Measurements from ENCODE around the gene PDLIM7.
A peak's percentile ranks its signal among the peaks of the same experiment; 100 is the strongest.

Gene PDLIM7, protein sequence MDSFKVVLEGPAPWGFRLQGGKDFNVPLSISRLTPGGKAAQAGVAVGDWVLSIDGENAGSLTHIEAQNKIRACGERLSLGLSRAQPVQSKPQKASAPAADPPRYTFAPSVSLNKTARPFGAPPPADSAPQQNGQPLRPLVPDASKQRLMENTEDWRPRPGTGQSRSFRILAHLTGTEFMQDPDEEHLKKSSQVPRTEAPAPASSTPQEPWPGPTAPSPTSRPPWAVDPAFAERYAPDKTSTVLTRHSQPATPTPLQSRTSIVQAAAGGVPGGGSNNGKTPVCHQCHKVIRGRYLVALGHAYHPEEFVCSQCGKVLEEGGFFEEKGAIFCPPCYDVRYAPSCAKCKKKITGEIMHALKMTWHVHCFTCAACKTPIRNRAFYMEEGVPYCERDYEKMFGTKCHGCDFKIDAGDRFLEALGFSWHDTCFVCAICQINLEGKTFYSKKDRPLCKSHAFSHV

DNA sequence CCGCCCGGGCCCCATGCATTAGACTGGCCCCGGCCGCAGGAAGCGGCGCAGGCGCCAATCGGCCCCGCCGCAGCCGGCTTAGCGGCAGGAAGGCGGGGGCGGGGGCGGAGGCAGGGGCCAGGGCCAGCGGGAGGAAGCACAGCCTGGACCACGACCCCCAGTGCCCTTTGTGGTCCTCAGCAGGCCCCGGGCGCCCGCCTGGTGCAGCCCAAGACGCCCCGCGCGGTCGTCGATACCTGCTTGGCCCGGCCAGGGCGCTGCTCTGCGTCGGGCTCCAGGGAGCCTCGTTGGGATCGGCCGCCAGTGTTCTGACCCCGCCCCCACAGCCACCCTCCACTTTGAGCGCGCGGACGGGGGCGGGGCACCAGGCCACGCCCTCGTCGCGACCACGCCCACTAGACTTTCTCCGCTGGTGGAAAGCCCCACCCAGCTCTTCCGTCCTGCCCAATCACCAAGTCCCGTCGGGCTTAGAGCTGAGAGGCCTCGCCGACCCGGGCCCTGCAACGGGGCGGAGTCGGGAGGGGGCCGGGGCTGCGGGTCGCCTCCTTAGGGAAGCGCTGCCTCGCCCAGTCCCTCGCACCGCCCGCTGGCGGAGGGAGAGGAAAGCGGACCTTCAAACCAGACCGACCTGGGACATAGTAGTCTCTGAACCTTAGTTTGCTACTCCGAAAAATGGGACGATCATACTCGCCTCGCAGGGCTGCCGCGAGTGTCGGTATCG lies at the start of gene PDLIM7:
PDLIM7 (minus strand) TSS at position 313 of the 721 bp plus-strand sequence. CDS start 1,092 bp downstream, outside the sequence.
- Histone ChIP-seq H3K27ac (peak within 1 kb of the TSS; percentile 90), H3K36me3 (ENCODE audit: control insufficient read depth, insufficient read depth, low read length) (no peaks in the 10 kb centered on the region), H3K4me2 (ENCODE audit: low read length) (peak within 1 kb of the TSS; percentile 93), H3K79me2 (no peaks in the 10 kb centered on the region), H3K4me1 (peaks cover 28% of the 10 kb centered on the region), H3K9me3 (ENCODE audit: control insufficient read depth, low read length) (no peaks in the 10 kb centered on the region), H3K27me3 (ENCODE audit: control insufficient read depth, insufficient read depth, low read length) (no peaks in the 10 kb centered on the region), H3K9ac (peak within 1 kb of the TSS; percentile 29), H2AFZ (peak within 1 kb of the TSS; percentile 79), H3K4me3 (ENCODE audit: low read depth, low read length) (peak within 1 kb of the TSS; percentile 75)
- TF ChIP-seq, protein P1, sequence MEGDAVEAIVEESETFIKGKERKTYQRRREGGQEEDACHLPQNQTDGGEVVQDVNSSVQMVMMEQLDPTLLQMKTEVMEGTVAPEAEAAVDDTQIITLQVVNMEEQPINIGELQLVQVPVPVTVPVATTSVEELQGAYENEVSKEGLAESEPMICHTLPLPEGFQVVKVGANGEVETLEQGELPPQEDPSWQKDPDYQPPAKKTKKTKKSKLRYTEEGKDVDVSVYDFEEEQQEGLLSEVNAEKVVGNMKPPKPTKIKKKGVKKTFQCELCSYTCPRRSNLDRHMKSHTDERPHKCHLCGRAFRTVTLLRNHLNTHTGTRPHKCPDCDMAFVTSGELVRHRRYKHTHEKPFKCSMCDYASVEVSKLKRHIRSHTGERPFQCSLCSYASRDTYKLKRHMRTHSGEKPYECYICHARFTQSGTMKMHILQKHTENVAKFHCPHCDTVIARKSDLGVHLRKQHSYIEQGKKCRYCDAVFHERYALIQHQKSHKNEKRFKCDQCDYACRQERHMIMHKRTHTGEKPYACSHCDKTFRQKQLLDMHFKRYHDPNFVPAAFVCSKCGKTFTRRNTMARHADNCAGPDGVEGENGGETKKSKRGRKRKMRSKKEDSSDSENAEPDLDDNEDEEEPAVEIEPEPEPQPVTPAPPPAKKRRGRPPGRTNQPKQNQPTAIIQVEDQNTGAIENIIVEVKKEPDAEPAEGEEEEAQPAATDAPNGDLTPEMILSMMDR (IDR thresholded peaks at IDR 0.05): no peak

DNA sequence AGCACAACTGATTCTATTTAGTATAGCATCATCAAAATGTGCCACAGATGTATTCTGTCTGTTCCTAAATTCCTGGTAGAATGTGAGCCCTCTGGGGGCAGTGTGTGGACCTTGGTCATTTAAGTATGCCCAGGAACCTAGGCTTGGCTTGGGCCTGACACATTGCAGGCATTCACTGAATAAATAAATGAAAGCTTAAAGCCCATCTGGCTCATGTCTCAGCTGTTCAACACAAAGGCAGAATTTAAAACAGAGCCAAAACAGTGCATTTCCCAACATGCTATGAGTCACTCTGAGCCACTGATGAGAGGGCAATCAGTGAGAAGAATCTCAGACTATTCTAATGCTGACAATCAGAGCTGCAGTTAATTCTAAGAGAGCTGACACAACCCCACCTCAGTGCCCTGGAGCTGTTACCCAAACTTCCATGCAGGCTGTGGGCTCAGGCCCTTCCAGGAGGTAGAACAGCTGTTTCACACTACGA lies 48.9 kb upstream of the PDLIM7 start:
- H3K4me1 ChIP-seq: no peaks in the 10 kb centered on the region
- H3K79me2 ChIP-seq: peaks cover 76% of the 10 kb centered on the region
- H3K36me3 ChIP-seq (ENCODE audit: control insufficient read depth, insufficient read depth, low read length): no peaks in the 10 kb centered on the region
- H3K4me3 ChIP-seq (ENCODE audit: low read depth, low read length): no peak overlapping the region
- H3K27me3 ChIP-seq (ENCODE audit: control insufficient read depth, insufficient read depth, low read length): no peaks in the 10 kb centered on the region
- H2AFZ ChIP-seq: no peak overlapping the region
- TF ChIP-seq, protein P1 (IDR thresholded peaks at IDR 0.05): no peak
- no peaks in the 10 kb centered on the region for H3K9me3 ChIP-seq (ENCODE audit: control insufficient read depth, low read length)
- H3K4me2 ChIP-seq (ENCODE audit: low read length): no peak overlapping the region
- no peak overlapping the region for H3K27ac ChIP-seq
- no peak overlapping the region for H3K9ac ChIP-seq

DNA sequence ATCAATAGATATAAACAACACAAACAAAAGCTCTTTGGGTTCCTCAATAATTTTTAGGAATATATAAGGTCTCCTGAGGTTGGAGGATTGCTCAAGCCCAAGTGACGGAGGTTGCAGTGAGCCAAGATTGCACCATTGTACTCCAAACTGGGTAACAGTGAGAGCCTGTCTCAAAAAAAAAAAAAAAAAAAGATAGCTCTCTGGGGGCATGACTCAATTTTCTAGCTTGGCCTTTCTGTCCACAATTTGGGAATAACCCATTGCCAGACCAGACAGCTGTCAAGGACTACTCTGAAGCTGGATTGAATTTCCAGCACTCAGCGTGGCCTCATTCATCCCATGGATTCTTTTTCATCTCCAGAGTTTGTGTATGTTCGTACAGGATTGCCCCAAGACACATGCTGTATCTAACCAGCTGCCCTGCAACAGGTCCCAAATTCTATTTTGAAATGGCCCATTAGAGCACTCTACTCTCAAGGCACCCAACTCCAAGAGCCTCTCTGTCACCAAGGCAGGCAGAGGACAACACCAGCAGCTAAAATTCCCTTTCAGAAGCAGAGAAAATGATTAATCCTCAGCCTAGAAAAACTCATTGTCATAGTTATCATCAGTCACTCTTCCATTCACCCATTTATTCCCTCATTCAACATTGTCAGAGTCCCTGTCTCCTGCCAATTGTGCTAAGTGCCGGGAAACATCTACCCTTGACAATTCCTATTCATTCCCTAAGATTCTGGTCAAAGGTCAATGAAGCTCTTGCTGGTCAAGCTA lies 48.3 kb upstream of the PDLIM7 start:
- Histone ChIP-seq H3K36me3 (ENCODE audit: control insufficient read depth, insufficient read depth, low read length) (no peaks in the 10 kb centered on the region), H3K4me1 (no peaks in the 10 kb centered on the region), H3K4me3 (ENCODE audit: low read depth, low read length) (no peak overlapping the region), H3K27me3 (ENCODE audit: control insufficient read depth, insufficient read depth, low read length) (no peaks in the 10 kb centered on the region), H3K79me2 (peaks cover 72% of the 10 kb centered on the region), H3K27ac (no peak overlapping the region), H2AFZ (no peak overlapping the region), H3K9me3 (ENCODE audit: control insufficient read depth, low read length) (no peaks in the 10 kb centered on the region), H3K9ac (no peak overlapping the region), H3K4me2 (ENCODE audit: low read length) (no peak overlapping the region)
- TF ChIP-seq, protein P1 (IDR thresholded peaks at IDR 0.05): no peak

DNA sequence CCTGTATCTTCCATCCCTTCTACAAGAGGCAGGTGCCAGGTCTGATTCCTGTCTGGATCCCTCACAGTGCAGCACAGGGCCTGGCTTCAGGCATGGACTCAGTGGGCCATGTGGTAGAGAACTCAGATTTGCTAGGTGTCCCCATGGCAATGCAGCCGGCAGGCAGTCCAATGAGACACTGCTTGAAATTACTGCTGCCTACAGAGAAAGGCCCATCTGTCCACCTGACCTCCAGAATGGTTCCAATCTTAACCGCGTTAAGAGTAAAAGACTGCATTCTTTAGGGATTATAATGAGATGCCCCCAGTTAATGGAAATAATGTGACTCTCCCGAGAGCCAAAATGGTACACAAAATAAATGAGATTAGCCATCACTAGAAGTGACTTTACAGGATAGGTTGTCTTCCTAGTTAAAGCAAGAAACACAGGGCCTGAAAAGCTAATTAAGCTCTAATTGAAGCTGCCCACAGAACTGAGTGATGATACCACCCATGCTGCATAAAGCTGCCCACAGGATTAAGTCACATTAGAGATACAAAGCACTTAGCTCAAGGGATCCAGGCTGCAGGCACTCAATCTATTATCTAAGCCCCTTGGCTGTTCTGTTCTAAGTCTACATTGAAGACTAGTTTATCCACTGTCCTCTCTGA lies 45.5 kb upstream of the PDLIM7 start:
- H2AFZ ChIP-seq: no peak overlapping the region
- no peak overlapping the region for H3K27ac ChIP-seq
- TF ChIP-seq, protein P1 (IDR thresholded peaks at IDR 0.05): no peak
- peaks cover 46% of the 10 kb centered on the region for H3K79me2 ChIP-seq
- H3K4me2 ChIP-seq (ENCODE audit: low read length): no peak overlapping the region
- H3K4me1 ChIP-seq: no peaks in the 10 kb centered on the region
- H3K9me3 ChIP-seq (ENCODE audit: control insufficient read depth, low read length): no peaks in the 10 kb centered on the region
- H3K9ac ChIP-seq: no peak overlapping the region
- H3K4me3 ChIP-seq (ENCODE audit: low read depth, low read length): no peak overlapping the region
- no peaks in the 10 kb centered on the region for H3K36me3 ChIP-seq (ENCODE audit: control insufficient read depth, insufficient read depth, low read length)
- no peaks in the 10 kb centered on the region for H3K27me3 ChIP-seq (ENCODE audit: control insufficient read depth, insufficient read depth, low read length)
